GM12872 (cell line): Measurements from ENCODE around the gene MMS22L.

Experiments
- CTCF ChIP-seq: IDR thresholded peaks from 3 replicates; pipeline ENCODE4 v1.5.1; 2011; ENCODE audit warnings: low read depth, mild to moderate bottlenecking, low read length, moderate library complexity; ENCODE audit not compliant: insufficient read depth

The MMS22L gene

GRCh38 chr6:97174471-97174870 lies 108.5 kb downstream of the MMS22L start:
- no peak for TF ChIP-seq CTCF

GRCh38 chr6:97160280-97160679 lies 122.7 kb downstream of the MMS22L start:
- no peak for TF ChIP-seq CTCF

- no peak for TF ChIP-seq CTCF
These were observed 129.0 kb downstream of the MMS22L start for GRCh38 chr6:97154015-97154414.

- TF ChIP-seq CTCF: no peak
These were observed 131.4 kb downstream of the MMS22L start for GRCh38 chr6:97151601-97152000.

GRCh38 chr6:97150932-97151331 lies 132.1 kb downstream of the MMS22L start:
- TF ChIP-seq CTCF: no peak

GRCh38 chr6:97147421-97147820 lies 135.6 kb downstream of the MMS22L start:
- no peak for TF ChIP-seq CTCF

- TF ChIP-seq CTCF: no peak
These were observed 137.3 kb downstream of the MMS22L start for GRCh38 chr6:97145691-97146090.

- TF ChIP-seq CTCF: no peak
These were observed 141.3 kb downstream of the MMS22L start for GRCh38 chr6:97141756-97142155.
